ENCODE results near the gene SHC1.

DNA sequence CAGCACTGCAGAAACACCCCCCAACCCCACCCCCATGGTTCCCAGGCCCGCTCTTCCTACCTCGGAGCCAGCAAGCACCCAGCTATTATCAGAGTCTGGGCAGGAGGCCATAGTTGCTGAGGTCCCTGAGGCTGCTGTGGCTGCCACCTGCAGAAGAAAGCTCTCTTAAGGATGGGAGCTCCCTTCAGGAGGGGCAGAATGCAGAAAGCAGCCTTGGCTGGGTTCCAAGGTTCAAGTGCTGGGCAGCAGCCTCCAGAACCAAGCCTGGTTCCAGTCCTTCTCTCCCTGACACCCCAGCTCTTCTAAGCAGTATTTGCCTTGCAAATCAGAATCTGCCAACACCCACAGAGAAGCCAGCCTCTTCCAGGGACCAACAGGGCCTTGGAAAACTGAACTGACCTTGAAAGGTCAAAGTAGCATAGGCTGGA, 16.9 kb downstream of the SHC1 start:
- TF ChIP-seq, protein P1, sequence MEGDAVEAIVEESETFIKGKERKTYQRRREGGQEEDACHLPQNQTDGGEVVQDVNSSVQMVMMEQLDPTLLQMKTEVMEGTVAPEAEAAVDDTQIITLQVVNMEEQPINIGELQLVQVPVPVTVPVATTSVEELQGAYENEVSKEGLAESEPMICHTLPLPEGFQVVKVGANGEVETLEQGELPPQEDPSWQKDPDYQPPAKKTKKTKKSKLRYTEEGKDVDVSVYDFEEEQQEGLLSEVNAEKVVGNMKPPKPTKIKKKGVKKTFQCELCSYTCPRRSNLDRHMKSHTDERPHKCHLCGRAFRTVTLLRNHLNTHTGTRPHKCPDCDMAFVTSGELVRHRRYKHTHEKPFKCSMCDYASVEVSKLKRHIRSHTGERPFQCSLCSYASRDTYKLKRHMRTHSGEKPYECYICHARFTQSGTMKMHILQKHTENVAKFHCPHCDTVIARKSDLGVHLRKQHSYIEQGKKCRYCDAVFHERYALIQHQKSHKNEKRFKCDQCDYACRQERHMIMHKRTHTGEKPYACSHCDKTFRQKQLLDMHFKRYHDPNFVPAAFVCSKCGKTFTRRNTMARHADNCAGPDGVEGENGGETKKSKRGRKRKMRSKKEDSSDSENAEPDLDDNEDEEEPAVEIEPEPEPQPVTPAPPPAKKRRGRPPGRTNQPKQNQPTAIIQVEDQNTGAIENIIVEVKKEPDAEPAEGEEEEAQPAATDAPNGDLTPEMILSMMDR (tag by site-specific recombination; IDR thresholded peaks at IDR 0.05) = no peak
- TF ChIP-seq ZNF404 (tag by site-specific recombination; IDR thresholded peaks at IDR 0.05) (no peak), TRIM28 (IDR thresholded peaks at IDR 0.05; ENCODE audit: borderline replicate concordance, low read length) (no peak), ZNF19 (tag by site-specific recombination; IDR thresholded peaks at IDR 0.05; ENCODE audit: low read depth) (no peak), ZBTB21 (tag by site-specific recombination; IDR thresholded peaks at IDR 0.05) (no peak), ZNF146 (tag by site-specific recombination; IDR thresholded peaks at IDR 0.05) (no peak), ZNF140 (tag by site-specific recombination; IDR thresholded peaks at IDR 0.05) (no peak), ZNF138 (tag by site-specific recombination; IDR thresholded peaks at IDR 0.05; ENCODE audit: borderline replicate concordance) (no peak)
- TF ChIP-seq, protein P2, sequence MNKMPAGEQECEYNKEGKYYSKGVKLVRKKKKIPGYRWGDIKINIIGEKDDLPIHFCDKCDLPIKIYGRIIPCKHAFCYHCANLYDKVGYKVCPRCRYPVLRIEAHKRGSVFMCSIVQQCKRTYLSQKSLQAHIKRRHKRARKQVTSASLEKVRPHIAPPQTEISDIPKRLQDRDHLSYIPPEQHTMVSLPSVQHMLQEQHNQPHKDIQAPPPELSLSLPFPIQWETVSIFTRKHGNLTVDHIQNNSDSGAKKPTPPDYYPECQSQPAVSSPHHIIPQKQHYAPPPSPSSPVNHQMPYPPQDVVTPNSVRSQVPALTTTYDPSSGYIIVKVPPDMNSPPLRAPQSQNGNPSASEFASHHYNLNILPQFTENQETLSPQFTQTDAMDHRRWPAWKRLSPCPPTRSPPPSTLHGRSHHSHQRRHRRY (tag by site-specific recombination; IDR thresholded peaks at IDR 0.05) = no peak

Data from HEK293 (cell line).